ENCODE data around the gene PKDCC.
A peak's percentile ranks its signal among the peaks of the same experiment; 100 is the strongest.

PKDCC gene

DNA sequence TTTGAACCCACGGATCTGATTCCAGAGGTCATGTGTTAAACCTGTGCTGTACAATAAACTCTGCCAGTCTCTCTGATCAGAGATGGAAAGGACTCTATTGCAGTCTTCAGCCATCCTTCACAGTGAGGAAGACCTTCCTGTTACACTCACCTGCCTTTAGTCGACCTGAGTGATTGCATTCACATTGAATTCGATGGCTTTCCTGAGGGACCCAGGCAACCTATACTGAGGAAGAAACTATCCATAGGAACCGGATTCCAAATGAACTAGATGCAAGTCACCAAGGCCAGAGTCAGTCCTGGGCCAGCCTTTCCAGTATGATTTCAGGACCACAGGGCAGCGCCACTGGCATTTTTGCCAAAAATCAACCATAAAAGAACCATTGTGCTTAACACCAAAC lies 56.8 kb downstream of the PKDCC start:
- DNase-seq (ENCODE audit: low read depth in 1 of 2, low spot score in 1 of 2) = no peak

- DNase-seq (ENCODE audit: low read depth in 1 of 2, low spot score in 1 of 2) = peak; percentile 37 to 63
Measured at GRCh38 chr2:42105330-42106256, 57.8 kb downstream of the PKDCC start.

GRCh38 chr2:42106257-42106816 lies 58.5 kb downstream of the PKDCC start:
- no peak for DNase-seq (ENCODE audit: low read depth in 1 of 2, low spot score in 1 of 2)

GRCh38 chr2:42107249-42108042 lies 59.6 kb downstream of the PKDCC start:
- DNase-seq (ENCODE audit: low read depth in 1 of 2, low spot score in 1 of 2) = no peak

All from stimulated activated CD4-positive, alpha-beta T cell treated with anti-CD3 and anti-CD28 coated beads, Interleukin-15, amount 100 ng/mL, for 1 hour (primary cell).